Kidney (tissue), 14 donors: ENCODE results near the gene PRKACB. TPM values are rescaled to one million over a fixed set of nuclear protein-coding genes. Genes with fewer than 3 reads are reported as not detected.

ENCODE experiments used
- DNase-seq, 5 donors: peaks; one replicate each; pipeline ENCODE4 v3.0.0-alpha.2; 2013 to 2020
- FAIRE-seq: peaks from 2 replicates; lab custom pipeline; 2012; peaks lifted over from hg19 to GRCh38; lab: Jason Lieb, UNC
- H3K27ac ChIP-seq, 2 donors: one replicate each; pipeline ENCODE4 v1.7.0; 2013; ENCODE audit warnings: low read depth in 2 of 2, low read length in 2 of 2, inconsistent platforms in 1 of 2
- H3K27me3 ChIP-seq: one replicate; pipeline ENCODE4 v1.7.1; 2013; ENCODE audit warnings: low read length, inconsistent platforms; ENCODE audit not compliant: control insufficient read depth, insufficient read depth
- H3K36me3 ChIP-seq, 3 donors: one replicate each; pipeline versions ENCODE4 v1.7.0 to v1.7.1; 2013; ENCODE audit warnings: low read length in 3 of 3, control low read depth in 1 of 3, inconsistent platforms in 1 of 3; ENCODE audit not compliant: insufficient read depth in 3 of 3, control insufficient read depth in 2 of 3
- H3K4me1 ChIP-seq, 3 donors: one replicate each; pipeline versions ENCODE4 v1.7.0 to v1.7.1; 2013; ENCODE audit warnings: low read length in 3 of 3, inconsistent platforms in 1 of 3, low read depth in 1 of 3; ENCODE audit not compliant: control insufficient read depth in 2 of 3, insufficient read depth in 2 of 3
- H3K4me3 ChIP-seq, 3 donors: one replicate each; pipeline versions ENCODE4 v1.7.0 to v1.8.1; 2013; ENCODE audit warnings: low read length in 3 of 3, control low read depth in 1 of 3, inconsistent platforms in 1 of 3
- H3K9ac ChIP-seq, 3 donors: one replicate each; pipeline versions ENCODE4 v1.7.0 to v1.7.1; 2013; ENCODE audit warnings: low read length in 3 of 3, control low read depth in 1 of 3, inconsistent platforms in 1 of 3
- H3K9me3 ChIP-seq, 3 donors: one replicate each; pipeline versions ENCODE4 v1.7.0 to v1.7.1; 2013; ENCODE audit warnings: low read length in 3 of 3, control low read depth in 1 of 3, inconsistent platforms in 1 of 3; ENCODE audit not compliant: control insufficient read depth in 2 of 3, insufficient read depth in 1 of 3
- CTCF ChIP-seq: IDR thresholded peaks from 3 replicates; pipeline ENCODE4 v1.5.1; 2012; ENCODE audit warnings: mild to moderate bottlenecking, moderate library complexity, borderline replicate concordance; ENCODE audit not compliant: insufficient read depth; ENCODE audit errors: extremely low read depth
- intact Hi-C: fragments of 100-400 bp; cut with DNase I; formaldehyde crosslinking; loops from one replicate; pipeline ENCODE4 v1.11.1; 2022
- polyA plus RNA-seq: library from polyadenylated mRNA; stranded (reverse); fragments of 350-450 nt; fragmentation: Illumina TruSeq; extraction: RNeasy Lipid Tissue Mini Kit (QIAGEN cat#74804); gene quantifications from one replicate; pipeline ENCODE4 v1.2.3, GENCODE V29; 2014; ENCODE audit warnings: low read depth, low replicate concordance; ENCODE audit not compliant: insufficient read depth
- total RNA-seq: library from RNA; stranded (reverse); fragmentation: NEBNext Ultra II Directional; extraction: Animal tissue kit (Norgen Biotek cat#: 25700); gene quantifications from one replicate; pipeline ENCODE4 v1.2.1, GENCODE V29; 2021
- donor health status: control.
- donor health status: control.
- donor health status: control.
- donor health status: control.
- donor health status: control.
- donor health status: DM: yes; HTN: yes; CAD: no.
- donor health status: Normal renal cell carcinoma (clear cell type).

PRKACB gene
- total and polyA plus RNA-seq, 2 donors from 2014 or later, result 22.4 to 52.5 TPM

DNA sequence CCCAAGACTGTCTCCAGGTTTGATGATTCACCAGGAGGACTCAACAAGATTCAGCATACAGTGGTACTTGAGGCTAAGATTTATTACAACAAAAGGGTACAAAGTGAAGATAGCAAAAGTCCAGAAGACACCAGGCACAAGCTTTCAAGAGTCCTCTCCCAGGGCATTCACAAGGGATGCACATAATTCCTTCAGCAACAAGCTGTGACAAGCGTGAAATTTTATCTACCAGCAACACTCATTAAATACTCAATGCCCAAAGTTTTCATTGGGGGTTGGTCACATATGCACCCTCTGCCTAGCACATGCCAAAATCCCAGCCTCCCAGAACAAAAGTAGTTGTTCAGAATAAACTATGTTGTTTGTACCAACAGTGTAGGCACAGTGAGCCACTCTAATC lies 62.3 kb downstream of the PRKACB start:
- no peaks in the 10 kb centered on the region for H3K9me3 ChIP-seq
- H3K27ac ChIP-seq, result no peak overlapping the region
- FAIRE-seq (no peak), DNase-seq (peak in 2 of 5 donors; percentile 7 to 25)
- TF ChIP-seq CTCF, result no peak
- H3K36me3 ChIP-seq, result no peaks in the 10 kb centered on the region
- intact Hi-C loops, result no loop called here
- H3K27me3 ChIP-seq, result no peaks in the 10 kb centered on the region
- no peak overlapping the region for H3K9ac ChIP-seq
- H3K4me1 ChIP-seq, result no peaks in the 10 kb centered on the region
- no peak overlapping the region for H3K4me3 ChIP-seq

DNA sequence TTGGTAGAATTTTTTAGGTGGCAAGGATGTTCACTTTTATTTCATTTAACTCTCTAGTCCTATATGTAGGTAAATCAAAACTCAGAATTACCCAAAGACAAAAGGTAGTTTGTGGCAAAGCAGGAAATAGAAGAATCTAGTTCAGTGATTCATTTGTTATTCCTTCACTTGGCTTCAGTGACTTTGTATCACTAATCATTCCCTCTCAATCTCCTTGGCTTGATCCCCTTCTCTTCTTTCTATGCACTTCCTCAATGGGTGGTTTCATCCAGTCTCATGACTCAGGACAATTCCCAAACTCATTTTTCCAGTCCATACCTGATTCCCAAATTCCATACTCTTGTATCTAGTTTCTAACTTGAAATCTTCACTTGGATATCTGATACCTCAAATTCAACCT lies 64.9 kb downstream of the PRKACB start:
- H3K36me3 ChIP-seq, result no peaks in the 10 kb centered on the region
- no peaks in the 10 kb centered on the region for H3K27me3 ChIP-seq
- H3K4me3 ChIP-seq, result no peak overlapping the region
- intact Hi-C loops, result no loop called here
- no peaks in the 10 kb centered on the region for H3K9me3 ChIP-seq
- no peak overlapping the region for H3K9ac ChIP-seq
- FAIRE-seq, result no peak
- H3K4me1 ChIP-seq, result no peaks in the 10 kb centered on the region
- no peak for TF ChIP-seq CTCF
- H3K27ac ChIP-seq, result no peak overlapping the region
- no peak for DNase-seq

DNA sequence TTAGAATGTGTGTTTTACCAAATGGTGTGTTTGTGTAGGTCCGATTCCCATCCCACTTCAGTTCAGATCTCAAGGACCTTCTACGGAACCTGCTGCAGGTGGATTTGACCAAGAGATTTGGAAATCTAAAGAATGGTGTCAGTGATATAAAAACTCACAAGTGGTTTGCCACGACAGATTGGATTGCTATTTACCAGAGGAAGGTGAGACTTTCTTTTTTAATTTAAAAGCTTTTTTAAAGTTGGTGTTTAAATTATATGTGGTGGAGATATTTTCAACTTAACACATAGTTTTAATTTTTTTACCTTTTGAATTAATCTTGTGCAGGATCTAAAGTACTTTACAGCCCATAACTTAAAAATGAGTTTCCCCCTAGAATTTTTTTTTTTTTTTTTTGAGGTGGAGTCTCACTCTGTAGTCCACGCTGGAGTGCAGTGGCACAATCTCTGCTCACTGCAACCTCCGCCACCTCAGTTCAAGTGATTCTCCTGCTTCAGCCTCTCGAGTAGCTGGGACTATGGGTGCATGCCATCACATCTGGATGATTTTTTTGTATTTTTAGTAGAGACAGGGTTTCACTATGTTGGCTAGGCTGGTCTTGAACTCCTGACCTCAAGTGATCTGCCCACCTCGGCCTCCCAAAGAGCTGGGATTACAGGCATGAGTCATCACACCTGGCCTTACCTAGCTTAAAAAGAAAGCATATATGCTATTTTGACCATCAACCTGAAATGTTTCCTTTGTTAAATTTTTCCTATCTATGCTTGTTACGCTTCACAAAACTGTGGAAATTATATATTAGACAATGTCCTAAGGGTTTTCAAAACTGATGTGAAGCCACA lies 70.3 kb downstream of the PRKACB start:
- TF ChIP-seq CTCF, result no peak
- H3K27me3 ChIP-seq, result no peaks in the 10 kb centered on the region
- H3K27ac ChIP-seq, result no peak overlapping the region
- peaks cover 0 to 2% (median 0%) of the 10 kb centered on the region in 3 donors for H3K36me3 ChIP-seq
- intact Hi-C loops, result no loop called here
- DNase-seq (no peak), FAIRE-seq (no peak)
- H3K9me3 ChIP-seq, result no peaks in the 10 kb centered on the region
- no peak overlapping the region for H3K9ac ChIP-seq
- no peak overlapping the region for H3K4me3 ChIP-seq
- H3K4me1 ChIP-seq, result no peaks in the 10 kb centered on the region

GRCh38 chr1:84217239-84217638 lies 73.2 kb downstream of the PRKACB start:
- no peak overlapping the region for H3K4me3 ChIP-seq
- peaks cover 0 to 2% (median 0%) of the 10 kb centered on the region in 3 donors for H3K36me3 ChIP-seq
- no peaks in the 10 kb centered on the region for H3K27me3 ChIP-seq
- no peak for DNase-seq
- no peak for FAIRE-seq
- no peak overlapping the region for H3K9ac ChIP-seq
- H3K27ac ChIP-seq, result no peak overlapping the region
- intact Hi-C loops, result no loop called here
- no peak for TF ChIP-seq CTCF
- no peaks in the 10 kb centered on the region for H3K4me1 ChIP-seq
- peaks cover 0 to 4% (median 0%) of the 10 kb centered on the region in 3 donors for H3K9me3 ChIP-seq
